ENCODE measurements around the gene TMEM163. TPM values are rescaled to one million over a fixed set of nuclear protein-coding genes. Genes with fewer than 3 reads are reported as not detected.

The TMEM163 gene
- total RNA-seq (2022; extraction: Qiagen RNA extraction; ENCODE audit: low read depth) = 0.06 to 0.17 TPM (median 0.16 TPM) in 4 of 5 replicates, not detected in the other

DNA sequence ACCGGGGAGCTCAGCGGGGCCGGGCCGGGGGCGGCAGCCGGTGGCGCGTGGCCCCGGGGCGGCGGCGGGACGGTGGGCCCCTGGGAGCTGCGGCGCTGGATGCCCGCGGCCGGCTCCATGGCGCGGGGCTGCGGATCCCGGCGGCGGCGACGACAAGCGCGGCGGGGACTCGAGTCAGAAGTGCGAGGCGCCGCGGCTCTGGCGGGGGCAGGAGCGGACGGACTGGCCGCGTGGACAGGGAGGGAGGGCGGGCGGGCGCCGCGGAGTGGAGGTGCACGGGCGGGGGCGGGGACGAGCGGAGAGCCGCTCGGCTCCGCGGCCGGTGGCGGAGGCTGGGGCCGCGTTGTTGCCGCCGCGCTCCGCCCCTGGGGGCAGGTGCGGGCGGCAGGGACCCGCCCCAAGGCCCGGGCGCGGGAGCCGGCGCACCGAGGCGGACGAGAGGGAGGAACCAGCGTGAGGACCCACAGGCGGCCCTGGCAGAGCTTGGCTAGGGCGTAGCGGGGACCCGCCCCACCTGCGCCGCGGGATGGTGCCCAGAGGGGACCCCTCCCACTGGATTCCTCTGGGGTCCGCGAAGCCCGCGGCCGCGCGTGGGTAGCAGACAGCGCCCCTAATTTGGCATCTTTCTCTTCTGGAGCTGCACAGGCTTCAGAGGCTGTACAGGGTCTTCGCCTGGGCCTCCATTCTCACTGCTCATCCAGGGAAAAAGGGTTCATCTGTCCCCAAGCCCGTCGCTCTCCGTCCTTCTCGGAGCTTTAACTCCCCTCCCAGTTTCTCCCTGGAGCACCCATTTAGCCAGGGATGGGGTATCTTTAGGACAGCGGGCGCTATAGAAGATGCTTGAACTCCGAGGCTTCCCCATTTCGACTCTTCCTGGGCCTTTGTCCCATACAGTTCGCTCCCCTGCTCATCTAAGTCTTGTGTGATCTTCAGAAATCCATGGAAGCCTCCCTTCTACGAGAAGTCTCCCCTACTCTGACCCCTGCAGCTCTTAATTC, at the start of gene TMEM163:
Gene TMEM163 (minus strand): TSS at position 184 of the 998 bp plus-strand sequence.

Other genes with a start within 250 kb of the TMEM163 start
- gene ACMSD, start 119.6 kb upstream of the TMEM163 start, total RNA-seq (2022; extraction: Qiagen RNA extraction; ENCODE audit: low read depth) = not detected in 5 replicates
- gene CCNT2, start 199.8 kb upstream of the TMEM163 start, total RNA-seq (2022; extraction: Qiagen RNA extraction; ENCODE audit: low read depth) = 7.9 to 10.7 TPM (median 9.7 TPM) in 5 replicates

All from A549 treated with GW870086 at 1 μM for 4 hours (cell line).